ENCODE measurements around the gene NBPF20.
A peak's percentile ranks its signal among the peaks of the same experiment; 100 is the strongest.
"Not testable (repeated sequence)": the region's sequence is repeated elsewhere in the genome, so short reads cannot be mapped to it uniquely, and the experiment has no call there.

Gene NBPF20

DNA sequence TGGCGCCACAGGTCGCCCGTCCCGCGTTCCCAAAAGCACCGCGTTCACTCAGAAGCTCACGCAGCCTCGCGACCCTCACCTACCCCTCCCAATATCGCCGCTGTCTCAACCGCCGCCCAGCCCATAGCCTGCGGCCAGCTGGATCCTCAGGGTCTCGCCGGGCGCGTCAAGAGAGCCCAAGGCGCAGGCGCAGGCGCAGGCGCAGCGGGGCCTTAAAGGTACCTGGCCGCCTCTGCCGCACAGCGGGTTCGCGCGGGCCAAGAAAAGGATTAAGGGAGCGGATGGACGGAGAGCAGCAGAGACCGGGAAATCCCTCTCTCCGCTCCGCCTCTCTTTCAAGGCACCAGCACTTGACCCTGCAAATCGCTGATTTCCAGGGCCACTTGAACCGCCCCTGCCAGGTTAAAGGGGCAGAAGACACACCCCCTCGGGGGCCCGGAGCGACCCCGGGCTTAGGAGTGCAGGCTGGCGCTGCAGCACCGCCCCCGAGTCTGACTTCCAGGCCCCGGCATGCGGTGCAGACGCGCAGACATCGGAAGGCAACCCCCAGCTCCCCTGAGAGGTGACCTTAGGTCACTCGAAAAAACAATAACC is at the start of gene NBPF20:
Gene NBPF20 (minus strand): TSS at position 168 of the 594 bp plus-strand sequence. CDS start 20,331 bp downstream, outside the sequence.
- peak; percentile 84 for DNase-seq (ENCODE audit: low spot score)

- not testable (repeated sequence) for DNase-seq (ENCODE audit: low spot score)
Measured at GRCh38 chr1:145474837-145475368, 49.5 kb upstream of the NBPF20 start.

DNA sequence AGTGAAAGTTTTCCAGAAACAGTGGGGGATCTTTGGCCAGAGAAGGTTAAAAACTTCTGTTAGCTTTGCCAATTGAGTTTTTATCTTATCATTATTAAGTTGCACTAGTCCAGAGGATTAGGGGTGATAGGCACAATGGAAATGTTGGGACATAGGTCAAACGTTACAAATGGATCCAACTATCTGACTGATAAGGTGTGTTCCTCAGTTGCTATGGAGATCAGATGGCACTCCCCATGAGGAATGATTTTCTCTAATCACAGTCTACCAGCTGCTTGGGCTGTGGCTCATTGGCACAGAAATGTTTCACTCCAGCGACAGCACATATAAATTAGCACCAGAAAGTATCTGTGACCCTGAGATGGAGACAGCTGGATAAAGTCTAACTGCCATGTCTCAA is 47.3 kb upstream of the NBPF20 start:
- not testable (repeated sequence) for DNase-seq (ENCODE audit: low spot score)

DNA sequence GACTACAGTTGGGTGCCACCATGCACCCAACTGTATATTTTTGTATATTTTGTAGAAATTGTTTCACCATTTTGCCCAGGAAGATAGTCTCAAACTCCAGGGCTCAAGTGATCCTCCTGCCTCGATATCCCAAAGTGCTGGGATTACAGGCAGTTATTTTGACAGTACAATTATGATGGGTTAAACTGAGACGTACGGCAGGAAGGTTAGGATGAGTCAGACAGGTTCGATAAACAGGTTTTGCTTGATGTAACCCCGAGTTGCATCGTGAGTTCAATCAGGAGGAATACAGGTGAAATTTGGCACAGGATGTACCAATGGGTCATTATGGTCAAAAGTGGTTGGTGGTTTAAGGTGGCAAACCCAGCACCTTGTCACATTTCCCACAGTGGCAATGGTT is 46.0 kb upstream of the NBPF20 start:
- not testable (repeated sequence) for DNase-seq (ENCODE audit: low spot score)

- DNase-seq (ENCODE audit: low spot score), result peak; percentile 16
Measured at GRCh38 chr1:145465405-145466144, 40.2 kb upstream of the NBPF20 start.

DNA sequence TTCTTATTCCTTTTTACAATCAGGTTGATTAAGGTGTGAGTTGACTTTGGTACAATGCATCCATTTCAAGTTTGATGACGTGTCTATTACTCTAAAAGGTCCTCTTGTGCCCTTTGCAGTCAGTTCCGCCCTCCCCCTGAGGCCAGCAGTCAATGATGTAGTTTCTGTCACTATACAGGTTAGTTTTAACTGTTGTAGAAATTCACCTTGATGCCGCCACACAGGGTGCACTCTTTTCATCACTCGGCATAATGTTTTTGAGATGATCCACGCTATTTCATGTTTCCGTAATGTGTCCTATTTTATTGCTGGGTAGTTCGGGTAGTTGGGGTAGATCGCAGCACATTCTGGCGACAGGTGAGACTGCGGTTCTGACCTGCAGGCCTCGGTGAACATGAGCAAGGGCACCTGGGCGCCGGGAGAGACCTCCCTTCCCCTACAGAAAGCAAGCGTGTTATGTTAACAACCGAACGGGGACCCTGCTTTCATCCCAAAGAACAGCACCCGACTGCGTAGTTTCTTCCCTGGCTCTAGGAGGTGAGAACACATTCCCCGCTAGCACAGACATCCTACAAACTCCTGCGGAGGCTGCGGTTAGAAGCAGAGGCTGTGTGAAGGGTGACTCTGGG is 39.4 kb upstream of the NBPF20 start:
- DNase-seq (ENCODE audit: low spot score), result not testable (repeated sequence)

GRCh38 chr1:145464017-145464416 is 38.6 kb upstream of the NBPF20 start:
- DNase-seq (ENCODE audit: low spot score), result not testable (repeated sequence)

DNA sequence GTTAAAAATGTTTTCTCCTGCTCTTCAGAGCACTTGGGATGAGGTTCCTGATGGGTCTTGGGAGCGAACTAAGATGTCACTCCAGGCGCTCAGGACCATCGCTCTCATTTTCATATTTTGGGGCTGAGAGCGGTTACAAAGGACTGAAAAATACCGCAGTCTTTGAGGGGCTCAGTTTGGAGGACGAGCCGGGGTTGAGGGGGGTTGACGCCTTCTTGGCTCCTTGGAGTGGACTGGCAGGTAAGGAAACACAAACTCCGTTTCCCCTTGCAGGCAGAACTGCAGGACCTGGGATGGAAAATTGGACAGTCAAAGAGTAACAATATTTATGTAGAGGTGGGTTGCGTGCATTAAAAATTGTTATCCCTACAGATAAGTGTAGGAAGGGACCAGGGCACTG is 35.3 kb upstream of the NBPF20 start:
- DNase-seq (ENCODE audit: low spot score), result not testable (repeated sequence)

DNA sequence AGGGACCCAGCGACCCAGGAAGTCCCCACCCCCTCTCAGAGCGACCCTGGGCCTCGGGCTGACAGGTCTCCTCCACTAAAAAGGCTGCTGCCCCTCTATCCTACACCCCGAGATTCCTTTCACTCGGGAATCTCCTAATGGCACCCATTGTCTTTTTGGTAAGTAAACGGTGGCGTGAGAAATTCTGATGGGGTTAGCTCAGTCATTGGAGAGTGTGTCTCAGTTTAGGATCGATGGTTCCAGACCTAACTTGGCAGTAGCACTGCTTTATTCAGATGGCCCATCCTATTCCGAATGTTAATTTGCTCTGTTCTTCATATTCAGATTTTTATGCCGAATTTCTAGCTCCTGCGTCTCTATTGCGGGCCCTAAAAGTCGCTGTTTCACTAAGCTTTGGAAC is 34.6 kb upstream of the NBPF20 start:
- not testable (repeated sequence) for DNase-seq (ENCODE audit: low spot score)

DNA sequence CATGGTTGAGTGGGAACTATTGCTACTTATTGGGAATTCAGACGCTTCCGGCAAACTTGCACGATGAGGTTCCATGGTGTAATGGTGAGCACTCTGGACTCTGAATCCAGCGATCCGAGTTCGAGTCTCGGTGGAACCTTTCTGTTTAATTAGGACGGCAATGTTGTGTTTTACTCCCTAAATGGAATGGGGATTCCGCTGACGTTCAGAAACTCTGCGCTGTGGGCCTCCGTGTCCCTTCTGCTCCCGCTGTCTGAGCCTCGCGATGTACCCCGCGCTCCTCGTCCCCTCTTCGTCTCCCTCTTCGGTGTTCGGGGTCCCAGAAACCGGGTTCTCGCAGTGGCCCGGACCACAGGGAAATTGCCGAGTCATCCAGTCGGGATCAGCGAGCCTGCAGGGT is 34.2 kb upstream of the NBPF20 start:
- DNase-seq (ENCODE audit: low spot score), result not testable (repeated sequence)

- DNase-seq (ENCODE audit: low spot score), result not testable (repeated sequence)
Measured at GRCh38 chr1:145459063-145459462, 33.7 kb upstream of the NBPF20 start.

DNA sequence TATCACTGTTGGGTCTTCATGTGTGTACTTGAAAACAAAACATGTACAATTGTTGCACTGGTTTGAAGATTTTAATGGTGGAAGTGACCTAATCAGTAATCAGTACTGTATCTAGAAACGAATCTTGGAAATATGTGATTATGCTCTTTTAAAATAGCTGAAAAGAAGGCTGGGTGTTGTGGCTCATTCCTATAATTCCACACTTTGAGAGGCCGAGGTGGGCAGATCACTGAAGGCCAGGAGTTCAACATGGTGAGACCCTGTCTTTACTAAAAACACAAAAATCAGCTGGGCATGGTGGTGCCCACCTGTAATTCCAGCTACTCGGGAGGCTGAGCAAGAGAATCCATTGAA is 29.4 kb upstream of the NBPF20 start:
- DNase-seq (ENCODE audit: low spot score), result not testable (repeated sequence)

- not testable (repeated sequence) for DNase-seq (ENCODE audit: low spot score)
Measured at GRCh38 chr1:145453873-145454823, 28.7 kb upstream of the NBPF20 start.

DNA sequence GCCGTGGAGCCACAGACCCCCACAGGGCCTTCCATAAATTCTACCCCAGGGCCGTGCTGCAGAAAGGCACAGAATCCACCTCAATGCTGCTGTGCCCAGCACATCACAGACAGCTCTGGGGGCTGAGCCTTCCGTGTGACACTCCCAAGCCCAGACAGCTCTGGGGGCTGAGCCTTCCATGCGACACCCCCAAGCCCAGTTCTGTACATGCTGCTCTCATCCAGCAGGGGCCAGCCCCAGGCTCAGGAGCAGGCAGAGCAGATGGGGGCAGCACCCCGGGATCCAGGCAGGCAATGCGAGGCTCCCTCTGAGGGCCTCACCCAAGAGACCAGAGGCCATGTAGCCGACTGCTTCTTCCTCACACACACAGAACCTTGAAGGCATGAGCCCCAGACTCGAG is 27.1 kb upstream of the NBPF20 start:
- DNase-seq (ENCODE audit: low spot score), result not testable (repeated sequence)

- not testable (repeated sequence) for DNase-seq (ENCODE audit: low spot score)
Measured at GRCh38 chr1:145451914-145452313, 26.5 kb upstream of the NBPF20 start.

- not testable (repeated sequence) for DNase-seq (ENCODE audit: low spot score)
Measured at GRCh38 chr1:145445219-145445618, 19.8 kb upstream of the NBPF20 start.

DNA sequence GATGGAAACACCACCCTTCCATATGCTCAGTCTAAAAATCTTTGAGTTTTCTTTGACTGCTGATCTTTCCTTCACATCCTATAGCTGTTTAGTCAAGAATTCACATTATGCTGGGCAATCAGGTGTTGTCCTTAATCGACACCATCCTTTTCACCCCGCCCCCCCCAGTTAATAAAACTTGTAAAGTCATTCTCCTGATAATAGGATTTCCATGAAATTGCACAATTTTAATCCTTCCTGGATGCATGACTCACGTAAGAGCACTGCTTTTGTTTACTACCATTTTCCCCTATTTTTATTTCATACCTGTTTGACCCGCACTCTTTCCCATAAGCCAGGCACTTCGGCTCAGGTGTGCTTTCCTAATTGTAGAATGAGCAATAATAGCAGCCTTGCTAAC is 16.9 kb upstream of the NBPF20 start:
- not testable (repeated sequence) for DNase-seq (ENCODE audit: low spot score)

DNA sequence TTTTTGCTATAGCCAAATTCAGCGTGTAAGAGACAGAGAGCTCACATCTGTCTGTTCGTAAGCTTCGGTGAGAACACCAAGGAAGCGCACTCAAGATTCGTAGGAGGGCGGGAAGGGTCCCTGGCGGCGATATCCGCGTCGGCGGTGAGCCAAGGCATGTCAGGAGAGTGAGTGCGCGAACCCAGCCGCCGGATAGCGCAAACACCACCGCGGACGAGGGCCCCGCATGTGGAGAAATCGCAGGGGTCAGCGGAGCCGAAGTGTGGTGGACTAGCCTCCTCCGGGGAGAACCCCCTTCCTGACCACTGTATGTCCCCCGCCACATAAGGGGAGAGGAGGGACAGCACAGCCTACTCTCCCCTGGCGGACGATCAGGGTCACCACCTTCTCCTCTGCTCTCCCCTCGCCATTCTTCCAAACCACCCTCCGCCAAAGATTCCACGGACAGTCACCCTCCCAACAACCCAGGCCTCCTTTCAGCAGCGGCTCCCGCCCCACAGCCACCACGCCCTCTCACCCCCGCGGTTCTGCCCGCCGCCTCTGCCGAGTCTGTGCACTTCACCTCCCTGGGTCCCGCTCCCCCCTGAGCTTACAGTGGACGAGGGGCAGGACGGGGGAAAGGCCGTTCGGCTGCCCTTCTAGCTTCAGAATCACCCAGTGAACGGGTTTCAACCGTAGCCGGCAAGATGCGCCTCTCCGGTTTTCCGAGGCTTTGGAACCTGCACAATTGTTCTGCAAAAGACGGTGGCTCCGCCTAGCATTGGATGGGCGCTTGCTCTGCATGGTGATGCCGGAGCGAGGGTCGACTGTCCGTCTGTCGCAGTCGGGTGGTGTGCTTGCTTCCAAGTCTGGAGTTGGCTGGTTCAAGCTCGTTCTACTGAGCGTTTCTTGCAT is 6.2 kb upstream of the NBPF20 start:
- not testable (repeated sequence) for DNase-seq (ENCODE audit: low spot score)

GRCh38 chr1:145430830-145431229 is 5.4 kb upstream of the NBPF20 start:
- not testable (repeated sequence) for DNase-seq (ENCODE audit: low spot score)

DNA sequence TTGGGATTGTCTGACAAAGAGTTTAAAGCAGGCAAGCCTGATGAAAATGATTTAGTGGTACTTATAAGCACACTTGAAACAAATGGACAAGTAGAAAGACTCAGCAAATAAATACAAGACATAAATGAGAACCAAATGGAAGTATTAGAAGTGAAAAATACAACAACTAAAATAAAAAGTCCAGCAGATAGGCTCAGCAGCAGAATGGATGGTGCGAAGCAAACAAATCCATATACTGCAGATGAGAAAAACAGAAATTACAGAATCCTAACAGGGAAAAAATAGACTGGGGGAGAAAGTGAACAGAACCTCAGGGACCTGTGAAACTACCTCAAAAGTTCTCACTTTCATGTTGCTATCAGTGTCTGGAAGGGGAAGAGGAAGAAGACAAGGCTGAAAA is 3.9 kb upstream of the NBPF20 start:
- DNase-seq (ENCODE audit: low spot score), result not testable (repeated sequence)

Measured in HuH-7.5 (cell line).